A549 (cell line): ENCODE measurements around the gene P4HTM. TPM values are rescaled to one million over a fixed set of nuclear protein-coding genes. Genes with fewer than 3 reads are reported as not detected.

Experiments
- ATAC-seq, 2 experiments: fragments of 200-7000 bp in 1 of 2; fragments of >200 bp in 1 of 2; cut with Nextera tagmentation in 1 of 2; cut with Tn5 transposase in 1 of 2; 3 replicates each; pipeline versions ENCODE4 v1.8.0 to v1.9.1; 2018 to 2020; ENCODE audit warnings: mild to moderate bottlenecking in 1 of 2, moderate library complexity in 1 of 2
- CTCF ChIA-PET: fragments of 300-600 bp; sonication (Branson Sonifier 250); formaldehyde crosslinking; extraction: SDS; loops from one replicate; lab custom pipeline; 2021; ENCODE audit warnings: antibody characterized with exemption, inconsistent platforms; lab: Yijun Ruan, JAX
- POLR2A ChIA-PET: fragments of 350-600 bp; formaldehyde crosslinking; extraction: SDS; loops from one replicate; lab custom pipeline; 2021; ENCODE audit warnings: antibody characterized with exemption, inconsistent platforms; lab: Yijun Ruan, JAX
- DNase-seq, 2 experiments: peaks; one replicate each; pipeline versions ENCODE4 v3.0.0 to v3.0.0-alpha.2; 2011 to 2016; ENCODE audit warnings: low read depth in 1 of 2, low spot score in 1 of 2
- FAIRE-seq: peaks from 2 replicates; lab custom pipeline; 2011; peaks lifted over from hg19 to GRCh38; lab: Jason Lieb, UNC
- H3K27ac ChIP-seq, 2 experiments: fragments of >200 bp; sonication (Bioruptor Twin); formaldehyde crosslinking; 3 replicates each; pipeline ENCODE4 v1.5.1; 2016 to 2017
- H3K4me1 ChIP-seq: fragments of >200 bp; sonication (Bioruptor Twin); formaldehyde crosslinking; 3 replicates; pipeline ENCODE4 v1.6.1; 2016
- H3K4me2 ChIP-seq: fragments of >200 bp; sonication (Bioruptor Twin); formaldehyde crosslinking; 3 replicates; pipeline ENCODE4 v1.6.1; 2016
- H3K4me3 ChIP-seq: fragments of >200 bp; sonication (Bioruptor Twin); formaldehyde crosslinking; 3 replicates; pipeline ENCODE4 v1.5.1; 2016
- H3K9me3 ChIP-seq: fragments of >200 bp; sonication (Bioruptor Twin); formaldehyde crosslinking; 3 replicates; pipeline ENCODE4 v1.6.1; 2016
- BHLHE40 ChIP-seq: IDR thresholded peaks from 2 replicates; pipeline ENCODE4 v1.6.1; 2012; ENCODE audit warnings: low read depth, low read length, inconsistent platforms
- CBX8 ChIP-seq: fragments of 200-600 bp; sonication (generic); IDR thresholded peaks from 2 replicates; pipeline ENCODE4 v1.6.1; 2016
- CHD2 ChIP-seq: fragments of 150-350 bp; IDR thresholded peaks from 2 replicates; pipeline ENCODE4 v1.6.1; 2014; ENCODE audit warnings: low read length; ENCODE audit not compliant: partially characterized antibody
- CHD4 ChIP-seq: fragments of 200-600 bp; sonication (generic); IDR thresholded peaks from 2 replicates; pipeline ENCODE4 v1.6.1; 2016; ENCODE audit warnings: antibody characterized with exemption, mild to moderate bottlenecking, borderline replicate concordance
- EHF ChIP-seq: fragments of 250-450 bp; sonication (Bioruptor Pico); IDR thresholded peaks from 2 replicates; pipeline ENCODE4 v1.5.0; 2020; ENCODE audit warnings: mild to moderate bottlenecking
- EP300 ChIP-seq, 2 experiments: fragments of >200 bp; sonication (Bioruptor Twin); formaldehyde crosslinking; IDR thresholded peaks; 2 replicates in 1 of 2; 3 replicates in 1 of 2; pipeline ENCODE4 v1.6.1; 2016 to 2017
- FOSL2 ChIP-seq, 2 experiments: fragments of 450-650 bp in 1 of 2; fragments of >200 bp in 1 of 2; sonication (Bioruptor Twin) in 1 of 2; formaldehyde crosslinking; IDR thresholded peaks; 2 replicates each; pipeline versions ENCODE4 v1.5.0 to v1.6.1; 2016 to 2020; ENCODE audit warnings: mild to moderate bottlenecking in 1 of 2, moderate library complexity in 1 of 2
- FOXS1 ChIP-seq: fragments of 250-450 bp; sonication (Bioruptor Pico); IDR thresholded peaks from 2 replicates; pipeline ENCODE4 v1.5.0; 2020; ENCODE audit warnings: mild to moderate bottlenecking, moderate library complexity
- GATA3 ChIP-seq: IDR thresholded peaks from 2 replicates; pipeline ENCODE4 v1.6.1; 2012; ENCODE audit warnings: borderline replicate concordance
- HDAC2 ChIP-seq: fragments of 200-600 bp; sonication (generic); IDR thresholded peaks from 2 replicates; pipeline ENCODE4 v1.6.1; 2016
- HOXA7 ChIP-seq: fragments of 250-450 bp; sonication (Bioruptor Pico); IDR thresholded peaks from 2 replicates; pipeline ENCODE4 v1.5.0; 2020; ENCODE audit warnings: mild to moderate bottlenecking, moderate library complexity
- JUN ChIP-seq, 2 experiments: fragments of >200 bp; sonication (Bioruptor Twin); formaldehyde crosslinking; IDR thresholded peaks; 2 replicates in 1 of 2; 3 replicates in 1 of 2; pipeline ENCODE4 v1.6.1; 2016 to 2017
- JUNB ChIP-seq: fragments of >200 bp; sonication (Bioruptor Twin); formaldehyde crosslinking; IDR thresholded peaks from 2 replicates; pipeline ENCODE4 v1.6.1; 2016
- MAFK ChIP-seq: fragments of 450-650 bp; IDR thresholded peaks from 2 replicates; pipeline ENCODE4 v1.6.1; 2014; ENCODE audit not compliant: partially characterized antibody
- MAZ ChIP-seq: fragments of 150-350 bp; IDR thresholded peaks from 2 replicates; pipeline ENCODE4 v1.6.1; 2014; ENCODE audit warnings: antibody characterized with exemption, low read depth, low read length, borderline replicate concordance
- NPAS2 ChIP-seq: fragments of 250-450 bp; sonication (Bioruptor Pico); IDR thresholded peaks from 2 replicates; pipeline ENCODE4 v1.8.0; 2022; ENCODE audit warnings: mild to moderate bottlenecking, moderate library complexity, borderline replicate concordance
- NR3C1 ChIP-seq: fragments of >200 bp; sonication (Bioruptor Twin); formaldehyde crosslinking; IDR thresholded peaks from 3 replicates; pipeline ENCODE4 v1.6.1; 2017
- PHF8 ChIP-seq: fragments of 200-600 bp; sonication (generic); IDR thresholded peaks from 2 replicates; pipeline ENCODE4 v1.6.1; 2016; ENCODE audit warnings: low read depth, mild to moderate bottlenecking, antibody characterized with exemption, moderate library complexity, borderline replicate concordance
- POLR2A ChIP-seq: IDR thresholded peaks from 2 replicates; pipeline ENCODE4 v1.6.1; 2012; ENCODE audit warnings: mild to moderate bottlenecking, low read length
- POLR2AphosphoS2 ChIP-seq: conservative IDR thresholded peaks from 2 replicates; pipeline ENCODE4 v1.6.1; 2012; ENCODE audit warnings: low read length, improper control_type of control experiment, inconsistent platforms
- RAD21 ChIP-seq, 2 experiments: fragments of >200 bp in 1 of 2; sonication (Bioruptor Twin) in 1 of 2; formaldehyde crosslinking in 1 of 2; IDR thresholded peaks in 1 of 2; conservative IDR thresholded peaks in 1 of 2; 2 replicates in 1 of 2; 3 replicates in 1 of 2; pipeline ENCODE4 v1.6.1; 2012 to 2018; ENCODE audit warnings: inconsistent platforms in 1 of 2
- RCOR1 ChIP-seq: fragments of 150-350 bp; IDR thresholded peaks from 2 replicates; pipeline ENCODE4 v1.6.1; 2014; ENCODE audit warnings: antibody characterized with exemption, low read length, low read depth
- SMC3 ChIP-seq: fragments of >200 bp; sonication (Bioruptor Twin); formaldehyde crosslinking; IDR thresholded peaks from 3 replicates; pipeline ENCODE4 v1.6.1; 2018; ENCODE audit warnings: inconsistent platforms
- TP53 ChIP-seq: fragments of 250-450 bp; sonication (Bioruptor Pico); IDR thresholded peaks from 2 replicates; pipeline ENCODE4 v1.5.0; 2021; ENCODE audit warnings: mild to moderate bottlenecking, moderate library complexity
- ZFP36 ChIP-seq: fragments of 450-650 bp; IDR thresholded peaks from 2 replicates; pipeline ENCODE4 v1.6.1; 2014; ENCODE audit warnings: borderline replicate concordance; ENCODE audit not compliant: partially characterized antibody
- ZNF302 ChIP-seq: fragments of 250-450 bp; sonication (Bioruptor Pico); IDR thresholded peaks from 2 replicates; pipeline ENCODE4 v1.9.0; 2021; ENCODE audit warnings: inconsistent platforms, mild to moderate bottlenecking, moderate library complexity
- ZSCAN20 ChIP-seq: fragments of 250-450 bp; sonication (Bioruptor Pico); IDR thresholded peaks from 2 replicates; pipeline ENCODE4 v1.8.0; 2022; ENCODE audit warnings: mild to moderate bottlenecking, moderate library complexity
- WGBS: methylation state at CpG from one replicate; pipeline ENCODE4 v1.1.6; 2017; ENCODE audit errors: missing lambda C conversion rate; 5-methylcytosine and 5-hydroxymethylcytosine counted together
- polyA plus RNA-seq, 4 experiments: library from polyadenylated mRNA; depleted of rRNA in 3 of 4; stranded (reverse); fragments of >200 nt; fragmentation: RNase III in 1 of 4; extraction: RNeasy Plus Mini Kit Qiagen cat#74134 plus additional on column Dnase treatment in 1 of 4; gene quantifications; 2 replicates in 3 of 4; 3 replicates in 1 of 4; pipeline ENCODE4 v1.2.3, GENCODE V29; 2011 to 2017
- TF ChIP-seq, protein P1 (sequence below): fragments of >200 bp; sonication (Bioruptor Twin); formaldehyde crosslinking; IDR thresholded peaks from 2 replicates; pipeline ENCODE4 v1.6.1; 2016
- TF ChIP-seq, protein P2 (sequence below): IDR thresholded peaks from 2 replicates; pipeline ENCODE4 v1.6.1; 2012
- TF ChIP-seq, protein P3 (sequence below): fragments of 150-350 bp; IDR thresholded peaks from 2 replicates; pipeline ENCODE4 v1.6.1; 2014; ENCODE audit warnings: low read depth, mild to moderate bottlenecking, low read length
- TF ChIP-seq, protein P4 (sequence below): fragments of >200 bp; sonication (Bioruptor Twin); formaldehyde crosslinking; IDR thresholded peaks from 3 replicates; pipeline ENCODE4 v1.6.1; 2016
- TF ChIP-seq, protein P5 (sequence below): IDR thresholded peaks from 2 replicates; pipeline ENCODE4 v1.6.1; 2012; ENCODE audit warnings: low read depth, borderline replicate concordance
- TF ChIP-seq, protein P6 (sequence below): IDR thresholded peaks from 2 replicates; pipeline ENCODE4 v1.6.1; 2012

Gene P4HTM
- polyA plus RNA-seq, 2 of the 4 experiments (the other 2 are of a cell fraction) = 14.4 to 16.4 TPM

DNA sequence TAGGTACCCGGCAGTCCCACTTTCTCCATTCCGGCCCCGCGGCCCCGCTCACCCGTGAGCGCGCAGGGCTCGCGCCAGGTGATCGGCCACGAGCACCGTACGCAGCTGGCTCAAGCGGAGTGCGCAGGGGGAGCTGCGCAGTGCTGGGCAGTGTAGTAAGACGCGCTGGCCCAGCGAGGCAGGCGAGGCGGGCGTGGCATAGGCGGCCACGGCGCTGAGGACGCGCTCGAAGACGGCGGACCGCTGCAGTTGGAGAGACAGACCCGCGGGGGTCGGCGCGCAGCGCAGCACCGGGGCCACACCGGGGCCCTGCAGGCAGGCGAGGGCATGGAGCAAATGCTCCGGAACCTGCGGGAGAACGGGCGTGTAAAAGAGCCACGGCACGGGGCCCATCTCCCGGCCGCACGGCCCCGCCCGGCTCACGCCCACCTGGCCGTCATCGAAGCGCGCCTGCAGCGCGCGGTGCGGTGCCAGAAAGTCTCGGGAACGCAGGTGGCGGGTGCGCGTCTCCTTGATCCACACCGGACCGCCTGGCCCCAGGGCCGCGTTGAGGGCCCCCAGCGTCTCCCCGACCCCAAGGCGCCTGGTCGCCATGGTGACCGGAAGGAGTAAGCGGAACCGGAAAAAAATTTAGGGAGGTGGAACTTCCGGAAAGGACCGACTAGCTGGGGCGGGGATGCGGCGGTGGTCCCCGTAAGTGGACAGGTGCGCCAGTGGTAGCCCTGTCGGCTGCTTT is 28.1 kb downstream of the P4HTM start, which contains the start of gene DALRD3:
Gene DALRD3 (minus strand): TSS at position 610 of the 736 bp plus-strand sequence. CDS start 16 bp downstream, at position 594.
- TF ChIP-seq, protein P1, sequence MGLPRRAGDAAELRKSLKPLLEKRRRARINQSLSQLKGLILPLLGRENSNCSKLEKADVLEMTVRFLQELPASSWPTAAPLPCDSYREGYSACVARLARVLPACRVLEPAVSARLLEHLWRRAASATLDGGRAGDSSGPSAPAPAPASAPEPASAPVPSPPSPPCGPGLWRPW = no peak
- TF ChIP-seq PHF8 (peak; percentile 73), MAFK (no peak), ZFP36 (no peak), ZSCAN20 (no peak), CHD2 (no peak), CHD4 (no peak), BHLHE40 (no peak), FOSL2 (IDR thresholded peaks at IDR 0.05) (no peak), FOSL2 (CRISPR knock-in tag; IDR thresholded peaks at IDR 0.05) (no peak), JUN (IDR thresholded peaks at IDR 0.05) (peak; percentile 14 to 79; a peak in 3 of 5 replicates), JUNB (no peak), RAD21 (conservative IDR thresholded peaks at IDR 0.05 in 1 of 2, IDR thresholded peaks at IDR 0.05 in 1 of 2) (no peak), EHF (CRISPR knock-in tag) (no peak), CBX8 (no peak), NR3C1 (no peak), FOXS1 (no peak), MAZ (no peak), HDAC2 (no peak), EP300 (IDR thresholded peaks at IDR 0.05) (no peak), TP53 (CRISPR knock-in tag) (no peak), POLR2AphosphoS2 (no peak), ZNF302 (no peak), GATA3 (no peak), SMC3 (no peak), HOXA7 (CRISPR knock-in tag) (no peak), NPAS2 (CRISPR knock-in tag) (no peak), RCOR1 (no peak), POLR2A (peak; percentile 40)
- TF ChIP-seq, protein P2, sequence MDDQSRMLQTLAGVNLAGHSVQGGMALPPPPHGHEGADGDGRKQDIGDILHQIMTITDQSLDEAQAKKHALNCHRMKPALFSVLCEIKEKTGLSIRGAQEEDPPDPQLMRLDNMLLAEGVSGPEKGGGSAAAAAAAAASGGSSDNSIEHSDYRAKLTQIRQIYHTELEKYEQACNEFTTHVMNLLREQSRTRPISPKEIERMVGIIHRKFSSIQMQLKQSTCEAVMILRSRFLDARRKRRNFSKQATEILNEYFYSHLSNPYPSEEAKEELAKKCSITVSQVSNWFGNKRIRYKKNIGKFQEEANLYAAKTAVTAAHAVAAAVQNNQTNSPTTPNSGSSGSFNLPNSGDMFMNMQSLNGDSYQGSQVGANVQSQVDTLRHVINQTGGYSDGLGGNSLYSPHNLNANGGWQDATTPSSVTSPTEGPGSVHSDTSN = peak; percentile 47; the same call in 1 of the 2 replicates
- TF ChIP-seq, protein P3, sequence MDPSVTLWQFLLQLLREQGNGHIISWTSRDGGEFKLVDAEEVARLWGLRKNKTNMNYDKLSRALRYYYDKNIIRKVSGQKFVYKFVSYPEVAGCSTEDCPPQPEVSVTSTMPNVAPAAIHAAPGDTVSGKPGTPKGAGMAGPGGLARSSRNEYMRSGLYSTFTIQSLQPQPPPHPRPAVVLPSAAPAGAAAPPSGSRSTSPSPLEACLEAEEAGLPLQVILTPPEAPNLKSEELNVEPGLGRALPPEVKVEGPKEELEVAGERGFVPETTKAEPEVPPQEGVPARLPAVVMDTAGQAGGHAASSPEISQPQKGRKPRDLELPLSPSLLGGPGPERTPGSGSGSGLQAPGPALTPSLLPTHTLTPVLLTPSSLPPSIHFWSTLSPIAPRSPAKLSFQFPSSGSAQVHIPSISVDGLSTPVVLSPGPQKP = no peak
- TF ChIP-seq, protein P4, sequence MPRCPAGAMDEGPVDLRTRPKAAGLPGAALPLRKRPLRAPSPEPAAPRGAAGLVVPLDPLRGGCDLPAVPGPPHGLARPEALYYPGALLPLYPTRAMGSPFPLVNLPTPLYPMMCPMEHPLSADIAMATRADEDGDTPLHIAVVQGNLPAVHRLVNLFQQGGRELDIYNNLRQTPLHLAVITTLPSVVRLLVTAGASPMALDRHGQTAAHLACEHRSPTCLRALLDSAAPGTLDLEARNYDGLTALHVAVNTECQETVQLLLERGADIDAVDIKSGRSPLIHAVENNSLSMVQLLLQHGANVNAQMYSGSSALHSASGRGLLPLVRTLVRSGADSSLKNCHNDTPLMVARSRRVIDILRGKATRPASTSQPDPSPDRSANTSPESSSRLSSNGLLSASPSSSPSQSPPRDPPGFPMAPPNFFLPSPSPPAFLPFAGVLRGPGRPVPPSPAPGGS = no peak
- TF ChIP-seq, protein P5, sequence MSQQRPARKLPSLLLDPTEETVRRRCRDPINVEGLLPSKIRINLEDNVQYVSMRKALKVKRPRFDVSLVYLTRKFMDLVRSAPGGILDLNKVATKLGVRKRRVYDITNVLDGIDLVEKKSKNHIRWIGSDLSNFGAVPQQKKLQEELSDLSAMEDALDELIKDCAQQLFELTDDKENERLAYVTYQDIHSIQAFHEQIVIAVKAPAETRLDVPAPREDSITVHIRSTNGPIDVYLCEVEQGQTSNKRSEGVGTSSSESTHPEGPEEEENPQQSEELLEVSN = peak; percentile 42; the same call in 1 of the 2 replicates
- TF ChIP-seq, protein P6, sequence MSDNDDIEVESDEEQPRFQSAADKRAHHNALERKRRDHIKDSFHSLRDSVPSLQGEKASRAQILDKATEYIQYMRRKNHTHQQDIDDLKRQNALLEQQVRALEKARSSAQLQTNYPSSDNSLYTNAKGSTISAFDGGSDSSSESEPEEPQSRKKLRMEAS = peak; percentile 54; the same call in 1 of the 2 replicates
- TF ChIP-seq, all 56 proteins: peak for 6
- H3K4me3 ChIP-seq = peak within 1 kb of the TSS; percentile 84
- ChIA-PET CTCF (interaction anchor here (8.1 to 30.1 kb wide), 2 partner anchors 10 to 27 kb away, joined by 65 to 385 read pairs; partner anchors contain the start of genes P4HTM and WDR6), POLR2A (interaction anchor here (0.5 to 3.3 kb wide), 7 partner anchors 11 to 808 kb away, joined by 3 to 26 read pairs (median 3); partner anchors contain the start of genes P4HTM, QRICH1, USP19 and WDR6)
- H3K9me3 ChIP-seq = no peaks in the 10 kb centered on the region
- peak within 1 kb of the TSS; percentile 83 to 93 for H3K27ac ChIP-seq
- peaks cover 20% of the 10 kb centered on the region for H3K4me1 ChIP-seq
- peak within 1 kb of the TSS; percentile 73 for H3K4me2 ChIP-seq
- FAIRE-seq (no peak), DNase-seq (peak; percentile 33 to 72), ATAC-seq (peak; percentile 15 to 57; a peak in 3 of 6 replicates)
- WGBS = 3% methylated on average over 36 of the region's 85 CpGs
